Tibial nerve (tissue), 4 donors: ENCODE results near the gene TTC27.
"Not testable (repeated sequence)": the region's sequence is repeated elsewhere in the genome, so short reads cannot be mapped to it uniquely, and the experiment has no call there.

ENCODE experiments used
- EP300 ChIP-seq, 2 donors: sonication (generic); formaldehyde crosslinking; IDR thresholded peaks; one replicate each; pipeline ENCODE4 v1.6.1; 2017; ENCODE audit warnings: antibody characterized with exemption in 2 of 2, mild to moderate bottlenecking in 1 of 2
- POLR2A ChIP-seq, 2 donors: fragments of 450-650 bp; IDR thresholded peaks; one replicate each; pipeline ENCODE4 v1.6.1; 2017; ENCODE audit warnings: antibody characterized with exemption in 2 of 2, mild to moderate bottlenecking in 2 of 2, moderate library complexity in 2 of 2
- TF ChIP-seq, protein P1 (sequence below), 5 experiments: fragments of 200-600 bp in 3 of 5; fragments of 450-650 bp in 2 of 5; sonication (generic) in 3 of 5; IDR thresholded peaks; one replicate each; pipeline ENCODE4 v1.5.1; 2016 to 2019; ENCODE audit warnings: antibody characterized with exemption in 5 of 5, mild to moderate bottlenecking in 3 of 5, moderate library complexity in 2 of 5

DNA sequence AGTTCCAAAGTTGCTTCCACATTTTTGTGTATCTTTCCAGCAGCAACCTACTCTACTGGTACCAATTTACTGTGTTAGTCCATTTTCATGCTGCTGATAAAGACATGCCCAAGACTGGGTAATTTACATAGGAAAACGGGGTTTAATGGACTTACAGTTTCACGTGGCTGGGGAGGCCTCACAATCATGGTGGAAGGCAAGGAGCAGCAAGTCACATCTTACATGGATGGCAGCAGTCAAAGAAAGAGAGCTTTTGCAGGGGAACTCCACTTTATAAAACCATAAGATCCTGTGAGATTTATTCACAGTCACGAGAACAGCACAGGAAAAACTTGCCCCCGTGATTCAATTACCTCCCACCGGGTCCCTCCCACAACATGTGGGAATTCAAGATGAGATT is 98.8 kb downstream of the TTC27 start:
- TF ChIP-seq, protein P1, sequence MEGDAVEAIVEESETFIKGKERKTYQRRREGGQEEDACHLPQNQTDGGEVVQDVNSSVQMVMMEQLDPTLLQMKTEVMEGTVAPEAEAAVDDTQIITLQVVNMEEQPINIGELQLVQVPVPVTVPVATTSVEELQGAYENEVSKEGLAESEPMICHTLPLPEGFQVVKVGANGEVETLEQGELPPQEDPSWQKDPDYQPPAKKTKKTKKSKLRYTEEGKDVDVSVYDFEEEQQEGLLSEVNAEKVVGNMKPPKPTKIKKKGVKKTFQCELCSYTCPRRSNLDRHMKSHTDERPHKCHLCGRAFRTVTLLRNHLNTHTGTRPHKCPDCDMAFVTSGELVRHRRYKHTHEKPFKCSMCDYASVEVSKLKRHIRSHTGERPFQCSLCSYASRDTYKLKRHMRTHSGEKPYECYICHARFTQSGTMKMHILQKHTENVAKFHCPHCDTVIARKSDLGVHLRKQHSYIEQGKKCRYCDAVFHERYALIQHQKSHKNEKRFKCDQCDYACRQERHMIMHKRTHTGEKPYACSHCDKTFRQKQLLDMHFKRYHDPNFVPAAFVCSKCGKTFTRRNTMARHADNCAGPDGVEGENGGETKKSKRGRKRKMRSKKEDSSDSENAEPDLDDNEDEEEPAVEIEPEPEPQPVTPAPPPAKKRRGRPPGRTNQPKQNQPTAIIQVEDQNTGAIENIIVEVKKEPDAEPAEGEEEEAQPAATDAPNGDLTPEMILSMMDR (IDR thresholded peaks at IDR 0.05), result not testable (repeated sequence)
- TF ChIP-seq POLR2A, EP300 (IDR thresholded peaks at IDR 0.05): not testable (repeated sequence)
